ENCODE results near the gene KIF21B.
"Not testable (repeated sequence)": the region's sequence is repeated elsewhere in the genome, so short reads cannot be mapped to it uniquely, and the experiment has no call there.

DNA sequence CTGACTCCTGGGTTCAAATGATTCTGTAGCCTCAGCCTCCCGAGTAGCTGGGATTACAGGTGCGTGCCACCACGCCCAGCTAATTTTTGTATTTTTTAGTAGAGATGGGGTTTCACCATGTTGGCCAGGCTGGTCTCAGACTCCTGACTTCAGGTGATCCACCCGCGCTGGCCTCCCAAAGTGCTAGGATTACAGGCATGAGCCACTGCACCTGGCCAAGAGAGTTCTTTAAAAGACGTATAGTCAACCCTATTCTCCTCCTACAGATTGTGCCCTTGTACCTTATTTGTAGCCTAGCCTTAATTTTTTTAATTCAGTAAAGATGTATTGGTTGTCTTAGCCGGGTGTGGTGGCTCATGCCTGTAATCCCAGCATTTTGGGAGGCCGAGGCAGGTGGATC, 93.2 kb downstream of the KIF21B start:
- TF ChIP-seq, protein P1, sequence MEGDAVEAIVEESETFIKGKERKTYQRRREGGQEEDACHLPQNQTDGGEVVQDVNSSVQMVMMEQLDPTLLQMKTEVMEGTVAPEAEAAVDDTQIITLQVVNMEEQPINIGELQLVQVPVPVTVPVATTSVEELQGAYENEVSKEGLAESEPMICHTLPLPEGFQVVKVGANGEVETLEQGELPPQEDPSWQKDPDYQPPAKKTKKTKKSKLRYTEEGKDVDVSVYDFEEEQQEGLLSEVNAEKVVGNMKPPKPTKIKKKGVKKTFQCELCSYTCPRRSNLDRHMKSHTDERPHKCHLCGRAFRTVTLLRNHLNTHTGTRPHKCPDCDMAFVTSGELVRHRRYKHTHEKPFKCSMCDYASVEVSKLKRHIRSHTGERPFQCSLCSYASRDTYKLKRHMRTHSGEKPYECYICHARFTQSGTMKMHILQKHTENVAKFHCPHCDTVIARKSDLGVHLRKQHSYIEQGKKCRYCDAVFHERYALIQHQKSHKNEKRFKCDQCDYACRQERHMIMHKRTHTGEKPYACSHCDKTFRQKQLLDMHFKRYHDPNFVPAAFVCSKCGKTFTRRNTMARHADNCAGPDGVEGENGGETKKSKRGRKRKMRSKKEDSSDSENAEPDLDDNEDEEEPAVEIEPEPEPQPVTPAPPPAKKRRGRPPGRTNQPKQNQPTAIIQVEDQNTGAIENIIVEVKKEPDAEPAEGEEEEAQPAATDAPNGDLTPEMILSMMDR (IDR thresholded peaks at IDR 0.05): not testable (repeated sequence)
- TF ChIP-seq POLR2A, EP300, POLR2AphosphoS5 (IDR thresholded peaks at IDR 0.05): not testable (repeated sequence)
